HG03103 (cell line): Measurements from ENCODE around the gene GPC6.

Experiments
- ATAC-seq: cut with Tn5 transposase; IDR thresholded peaks from one replicate; pipeline ENCODE4 v1.9.1; 2021; ENCODE audit warnings: low read depth; ENCODE audit not compliant: unreplicated experiment

The GPC6 gene

GRCh38 chr13:93549326-93550005, 322.9 kb downstream of the GPC6 start:
- no peak for ATAC-seq

GRCh38 chr13:93550236-93550635, 323.6 kb downstream of the GPC6 start:
- ATAC-seq, result no peak

GRCh38 chr13:93552596-93552995, 326.0 kb downstream of the GPC6 start:
- ATAC-seq, result no peak

- no peak for ATAC-seq
These were observed 327.9 kb downstream of the GPC6 start for GRCh38 chr13:93554514-93554913.

GRCh38 chr13:93558637-93559036, 332.0 kb downstream of the GPC6 start:
- no peak for ATAC-seq

GRCh38 chr13:93559718-93560117, 333.1 kb downstream of the GPC6 start:
- no peak for ATAC-seq

GRCh38 chr13:93561576-93562225, 335.1 kb downstream of the GPC6 start:
- ATAC-seq, result no peak

- no peak for ATAC-seq
These were observed 336.1 kb downstream of the GPC6 start for GRCh38 chr13:93562676-93563075.

- ATAC-seq, result no peak
These were observed 350.5 kb downstream of the GPC6 start for GRCh38 chr13:93577105-93577504.

GRCh38 chr13:93589788-93590187, 363.2 kb downstream of the GPC6 start:
- no peak for ATAC-seq

GRCh38 chr13:93603043-93603442, 376.4 kb downstream of the GPC6 start:
- no peak for ATAC-seq

GRCh38 chr13:93614776-93615175, 388.2 kb downstream of the GPC6 start:
- ATAC-seq, result no peak

- no peak for ATAC-seq
These were observed 393.7 kb downstream of the GPC6 start for GRCh38 chr13:93620181-93620765.

GRCh38 chr13:93621051-93621450, 394.4 kb downstream of the GPC6 start:
- no peak for ATAC-seq

GRCh38 chr13:93621966-93622365, 395.4 kb downstream of the GPC6 start:
- ATAC-seq, result no peak

- no peak for ATAC-seq
These were observed 397.7 kb downstream of the GPC6 start for GRCh38 chr13:93624311-93624777.

GRCh38 chr13:93625536-93625935, 398.9 kb downstream of the GPC6 start:
- ATAC-seq, result no peak

- ATAC-seq, result no peak
These were observed 401.7 kb downstream of the GPC6 start for GRCh38 chr13:93628136-93628797.

GRCh38 chr13:93635616-93636032, 409.0 kb downstream of the GPC6 start:
- no peak for ATAC-seq

GRCh38 chr13:93637852-93638251, 411.2 kb downstream of the GPC6 start:
- ATAC-seq, result no peak

GRCh38 chr13:93640452-93640851, 413.8 kb downstream of the GPC6 start:
- ATAC-seq, result no peak
